GM12874 (cell line): ENCODE measurements around the gene PTPRM.

Source experiments
- TF ChIP-seq, protein P1 (sequence below): IDR thresholded peaks from 2 replicates; pipeline ENCODE4 v1.5.1; 2011; ENCODE audit warnings: low read depth, mild to moderate bottlenecking, control low read depth, low read length, moderate library complexity; ENCODE audit not compliant: insufficient read depth

The PTPRM gene

DNA sequence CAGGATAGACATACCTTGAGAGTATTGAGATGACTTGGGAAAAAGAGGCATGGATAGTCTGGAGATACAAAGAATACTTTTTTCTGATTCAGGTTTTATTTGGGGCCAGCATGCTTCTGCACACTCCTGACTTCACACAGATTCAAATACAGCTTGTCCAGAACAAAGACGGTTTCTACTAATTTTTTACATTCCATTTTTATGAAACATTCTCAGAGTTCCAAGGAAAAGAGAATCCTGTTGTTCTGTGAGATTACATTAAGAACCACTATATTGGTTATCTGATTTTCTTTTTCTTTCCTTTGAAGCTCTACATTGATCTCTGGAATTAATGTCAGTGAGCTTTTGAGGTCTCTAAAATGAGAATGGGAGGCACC is 41.0 kb downstream of the PTPRM start:
- TF ChIP-seq, protein P1, sequence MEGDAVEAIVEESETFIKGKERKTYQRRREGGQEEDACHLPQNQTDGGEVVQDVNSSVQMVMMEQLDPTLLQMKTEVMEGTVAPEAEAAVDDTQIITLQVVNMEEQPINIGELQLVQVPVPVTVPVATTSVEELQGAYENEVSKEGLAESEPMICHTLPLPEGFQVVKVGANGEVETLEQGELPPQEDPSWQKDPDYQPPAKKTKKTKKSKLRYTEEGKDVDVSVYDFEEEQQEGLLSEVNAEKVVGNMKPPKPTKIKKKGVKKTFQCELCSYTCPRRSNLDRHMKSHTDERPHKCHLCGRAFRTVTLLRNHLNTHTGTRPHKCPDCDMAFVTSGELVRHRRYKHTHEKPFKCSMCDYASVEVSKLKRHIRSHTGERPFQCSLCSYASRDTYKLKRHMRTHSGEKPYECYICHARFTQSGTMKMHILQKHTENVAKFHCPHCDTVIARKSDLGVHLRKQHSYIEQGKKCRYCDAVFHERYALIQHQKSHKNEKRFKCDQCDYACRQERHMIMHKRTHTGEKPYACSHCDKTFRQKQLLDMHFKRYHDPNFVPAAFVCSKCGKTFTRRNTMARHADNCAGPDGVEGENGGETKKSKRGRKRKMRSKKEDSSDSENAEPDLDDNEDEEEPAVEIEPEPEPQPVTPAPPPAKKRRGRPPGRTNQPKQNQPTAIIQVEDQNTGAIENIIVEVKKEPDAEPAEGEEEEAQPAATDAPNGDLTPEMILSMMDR: no peak

DNA sequence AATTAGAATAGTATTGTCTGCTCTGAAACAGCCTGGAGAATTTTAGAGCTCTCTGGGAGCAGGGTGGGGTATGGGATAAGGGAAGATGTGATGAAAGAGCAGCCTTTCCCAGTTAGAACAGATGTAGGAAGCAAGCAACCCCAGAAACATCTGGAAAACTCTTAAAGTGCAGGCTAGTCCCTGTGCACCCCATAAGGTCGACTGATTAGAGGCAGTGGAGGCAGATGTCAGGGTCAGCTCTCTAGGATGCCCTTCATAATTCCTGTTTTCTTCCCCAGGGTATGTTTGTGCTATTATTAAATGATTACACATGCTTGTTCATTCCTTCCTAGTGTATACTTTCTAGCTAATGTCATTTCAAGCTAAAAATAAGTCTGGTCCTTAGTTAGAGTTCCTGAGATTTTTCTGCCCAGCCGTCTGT is 41.7 kb downstream of the PTPRM start:
- TF ChIP-seq, protein P1: no peak

DNA sequence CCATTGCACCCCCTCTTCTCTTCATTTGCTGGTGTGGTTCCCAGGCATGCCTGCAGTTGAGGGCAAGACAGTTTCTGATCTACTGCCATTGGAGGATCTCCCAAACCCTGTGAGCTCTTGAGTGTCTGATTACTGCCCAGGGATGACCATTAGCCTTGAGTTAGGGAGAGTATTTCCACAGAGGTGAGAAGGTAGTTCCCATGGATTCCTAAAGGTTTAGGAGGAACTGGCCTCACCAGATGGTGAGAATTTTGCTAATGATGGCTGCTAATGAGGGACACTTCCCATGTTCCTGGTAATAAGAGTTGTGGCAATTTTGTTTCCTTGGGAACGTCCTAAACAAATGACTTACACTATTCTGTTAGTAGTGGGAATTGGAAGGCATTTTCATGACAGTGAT is 42.5 kb downstream of the PTPRM start:
- TF ChIP-seq, protein P1: no peak

DNA sequence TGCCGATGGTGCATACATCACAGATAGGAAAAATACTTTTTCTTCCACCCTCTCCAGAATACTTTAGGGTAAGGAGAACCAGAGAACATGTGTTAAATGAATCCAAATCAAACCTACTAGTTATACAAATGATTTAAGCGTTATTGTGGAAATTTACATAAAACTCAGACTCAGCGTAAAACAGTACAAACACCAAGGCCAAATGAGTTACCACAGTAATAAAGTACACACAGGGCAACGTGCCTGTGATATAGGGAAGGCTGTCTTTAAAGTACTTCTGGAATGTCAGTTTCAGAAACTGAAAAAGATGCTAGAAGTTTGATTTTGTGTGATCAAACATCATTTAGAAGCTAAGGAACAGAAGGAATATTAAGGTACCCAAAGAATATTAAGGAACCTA is 46.9 kb downstream of the PTPRM start:
- TF ChIP-seq, protein P1: no peak

DNA sequence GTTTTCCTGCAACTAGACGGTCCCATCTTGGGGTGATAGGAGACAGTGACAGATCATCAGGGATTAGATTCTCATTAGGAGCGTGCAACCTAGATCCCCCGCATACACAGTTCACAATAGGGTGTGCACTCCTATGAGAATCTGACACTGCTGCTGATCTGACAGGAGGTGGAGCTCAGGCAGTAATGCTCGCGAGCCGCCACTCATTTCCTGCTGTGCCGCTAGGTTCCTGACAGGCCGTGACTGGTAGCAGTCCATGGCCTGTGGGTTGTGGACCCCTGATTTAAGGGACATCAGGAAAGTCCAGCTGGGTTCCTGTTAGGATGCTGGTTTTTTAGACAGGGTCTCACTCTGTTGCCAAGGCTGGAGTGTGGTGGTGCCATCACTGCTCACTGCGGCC is 48.7 kb downstream of the PTPRM start:
- TF ChIP-seq, protein P1: no peak

DNA sequence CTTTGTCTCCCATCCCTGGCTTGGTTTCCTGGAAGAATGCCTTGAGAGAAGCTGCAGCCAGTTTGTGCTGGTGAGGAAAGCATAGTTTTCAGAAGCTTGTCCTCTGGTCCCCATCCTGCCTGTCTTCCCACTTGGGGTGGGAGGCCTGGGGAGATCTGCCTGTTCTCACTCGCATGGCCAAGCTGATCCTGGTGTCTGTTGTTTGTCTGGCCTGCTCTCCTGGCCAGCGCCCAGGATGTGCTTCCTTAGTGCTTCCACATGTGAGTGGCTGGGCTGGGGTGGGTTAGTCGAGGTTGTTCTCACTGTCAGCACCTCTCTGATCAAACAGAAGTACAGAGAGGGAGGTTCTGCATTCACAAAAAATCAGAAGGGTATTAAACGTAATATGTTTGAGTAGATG is 49.5 kb downstream of the PTPRM start:
- TF ChIP-seq, protein P1: no peak

DNA sequence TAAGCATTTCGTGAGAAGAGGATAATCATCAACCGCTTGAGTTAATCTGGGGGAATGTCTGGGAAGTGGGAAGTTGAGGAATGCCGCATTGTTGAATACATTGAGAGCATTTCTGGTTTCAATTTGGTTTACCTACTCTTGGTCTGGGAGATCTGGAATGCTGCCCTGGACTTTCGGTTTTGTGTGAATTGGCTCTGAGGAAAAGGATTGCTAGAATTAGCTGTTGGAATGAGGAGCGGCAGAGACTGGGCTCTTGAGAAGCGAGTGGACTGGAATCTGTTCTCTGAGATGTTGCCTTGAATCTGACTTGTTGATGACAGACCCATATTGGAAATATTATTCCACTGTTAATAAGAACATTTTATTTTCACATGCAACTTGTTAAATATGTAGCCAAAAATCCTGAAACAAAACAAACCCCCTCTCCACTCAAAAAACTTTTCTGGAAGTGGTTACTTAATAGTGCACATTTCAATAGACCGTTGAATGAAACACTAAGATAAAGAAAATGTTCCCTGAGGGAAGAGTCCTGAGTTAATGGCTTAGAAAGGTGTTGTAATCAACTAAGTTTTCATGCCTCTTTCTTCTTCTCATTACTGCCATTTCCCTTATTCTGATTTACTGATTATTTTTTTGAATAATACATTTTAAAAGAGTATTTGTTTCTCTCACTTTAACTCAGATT is 50.8 kb downstream of the PTPRM start:
- TF ChIP-seq, protein P1: no peak
